ENCODE results near the gene IL19.

DNA sequence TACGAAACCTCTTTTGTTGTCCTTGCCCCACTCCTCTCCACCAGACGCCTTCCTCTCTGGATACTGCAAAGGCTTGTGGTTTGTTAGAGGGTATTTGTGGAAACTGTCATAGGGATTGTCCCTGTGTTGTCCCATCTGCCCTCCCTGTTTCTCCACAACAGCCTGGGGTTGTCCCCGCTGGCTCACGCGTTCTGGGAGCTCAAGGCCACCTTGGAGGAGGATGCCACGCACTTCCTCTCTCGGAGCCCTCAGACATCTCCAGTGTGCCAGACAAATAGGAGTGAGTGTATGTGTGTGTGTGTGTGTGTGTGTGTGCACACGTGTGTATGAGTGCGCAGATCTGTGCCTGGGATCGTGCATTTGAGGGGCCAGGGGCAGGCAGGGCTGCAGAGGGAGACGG lies 37.6 kb upstream of the IL19 start:
- no peak for TF ChIP-seq CTCF (IDR thresholded peaks at IDR 0.05 in 4 of 5, conservative IDR thresholded peaks at IDR 0.05 in 1 of 5)
- no peak for TF ChIP-seq POLR2A (IDR thresholded peaks at IDR 0.05)
